Right lobe of liver (tissue), 4 donors: ENCODE results near the gene SPDYC.

Experiments
- CTCF ChIP-seq, 4 donors: fragments of 200-600 bp in 3 of 4; fragments of 450-650 bp in 1 of 4; IDR thresholded peaks; one replicate each; pipeline versions ENCODE4 v1.5.1 to v1.8.0; 2016 to 2022; ENCODE audit warnings: antibody characterized with exemption in 4 of 4, mild to moderate bottlenecking in 2 of 4
- POLR2A ChIP-seq: fragments of 450-650 bp; IDR thresholded peaks from one replicate; pipeline ENCODE4 v1.6.1; 2017; ENCODE audit warnings: antibody characterized with exemption, mild to moderate bottlenecking
- donor health status: DM: no; HTN: no; CAD: no.
- donor health status: DM: no; HTN: no; CAD: no.
- donor health status: DM: no; HTN: yes; CAD: no.

GRCh38 chr11:65182258-65183170 lies 12.5 kb downstream of the SPDYC start:
- TF ChIP-seq CTCF (IDR thresholded peaks at IDR 0.05) (no peak), POLR2A (no peak)
